HG02588 (cell line): ENCODE measurements around the gene ST14.

Experiments
- ATAC-seq: cut with Tn5 transposase; IDR thresholded peaks from one replicate; pipeline ENCODE4 v1.9.1; 2021; ENCODE audit warnings: mild to moderate bottlenecking, moderate library complexity; ENCODE audit not compliant: unreplicated experiment

The ST14 gene

GRCh38 chr11:130133716-130134115 is 25.9 kb upstream of the ST14 start:
- no peak for ATAC-seq

GRCh38 chr11:130136107-130136506 is 23.5 kb upstream of the ST14 start:
- ATAC-seq, result no peak

GRCh38 chr11:130137999-130138398 is 21.6 kb upstream of the ST14 start:
- ATAC-seq, result no peak

GRCh38 chr11:130139401-130139800 is 20.2 kb upstream of the ST14 start:
- no peak for ATAC-seq

- ATAC-seq, result no peak
Measured at GRCh38 chr11:130141561-130142341, 17.8 kb upstream of the ST14 start.

- no peak for ATAC-seq
Measured at GRCh38 chr11:130144141-130144540, 15.4 kb upstream of the ST14 start.

GRCh38 chr11:130144861-130145281 is 14.7 kb upstream of the ST14 start:
- ATAC-seq, result no peak

- ATAC-seq, result no peak
Measured at GRCh38 chr11:130145311-130145812, 14.2 kb upstream of the ST14 start.

- no peak for ATAC-seq
Measured at GRCh38 chr11:130145975-130146776, 13.4 kb upstream of the ST14 start.

GRCh38 chr11:130146796-130147195 is 12.8 kb upstream of the ST14 start:
- ATAC-seq, result no peak

GRCh38 chr11:130148796-130149326 is 10.7 kb upstream of the ST14 start:
- no peak for ATAC-seq

GRCh38 chr11:130150790-130151189 is 8.8 kb upstream of the ST14 start:
- no peak for ATAC-seq

- no peak for ATAC-seq
Measured at GRCh38 chr11:130151196-130151595, 8.4 kb upstream of the ST14 start.

GRCh38 chr11:130156108-130157022 is 3.2 kb upstream of the ST14 start:
- ATAC-seq, result no peak

GRCh38 chr11:130157101-130157500 is 2.5 kb upstream of the ST14 start:
- no peak for ATAC-seq

- no peak for ATAC-seq
Measured at GRCh38 chr11:130157840-130158239, 1.7 kb upstream of the ST14 start.

GRCh38 chr11:130159139-130159538 is 443 bp upstream of the ST14 start:
- ATAC-seq, result no peak

GRCh38 chr11:130160498-130161155 is 1.0 kb downstream of the ST14 start:
- ATAC-seq, result no peak

- ATAC-seq, result no peak
Measured at GRCh38 chr11:130161441-130162145, 2.0 kb downstream of the ST14 start.

GRCh38 chr11:130162733-130163132 is 3.2 kb downstream of the ST14 start:
- ATAC-seq, result no peak
